SU-DHL-6 (cell line): ENCODE results near the gene PROCR.

Experiments used
- EZH2phosphoT487 ChIP-seq: fragments of 200-600 bp; sonication (generic), shearing (Covaris generic); conservative IDR thresholded peaks from 2 replicates; pipeline ENCODE4 v1.6.1; 2018; ENCODE audit warnings: mild to moderate bottlenecking, antibody characterized with exemption, low read length, moderate library complexity, mixed read lengths
- TF ChIP-seq, protein P1 (sequence below): fragments of 200-600 bp; sonication (generic); IDR thresholded peaks from one replicate; pipeline ENCODE4 v1.5.1; 2017; ENCODE audit warnings: antibody characterized with exemption, mild to moderate bottlenecking, low read length, moderate library complexity; ENCODE audit not compliant: insufficient read depth, poor library complexity, severe bottlenecking

- TF ChIP-seq, protein P1, sequence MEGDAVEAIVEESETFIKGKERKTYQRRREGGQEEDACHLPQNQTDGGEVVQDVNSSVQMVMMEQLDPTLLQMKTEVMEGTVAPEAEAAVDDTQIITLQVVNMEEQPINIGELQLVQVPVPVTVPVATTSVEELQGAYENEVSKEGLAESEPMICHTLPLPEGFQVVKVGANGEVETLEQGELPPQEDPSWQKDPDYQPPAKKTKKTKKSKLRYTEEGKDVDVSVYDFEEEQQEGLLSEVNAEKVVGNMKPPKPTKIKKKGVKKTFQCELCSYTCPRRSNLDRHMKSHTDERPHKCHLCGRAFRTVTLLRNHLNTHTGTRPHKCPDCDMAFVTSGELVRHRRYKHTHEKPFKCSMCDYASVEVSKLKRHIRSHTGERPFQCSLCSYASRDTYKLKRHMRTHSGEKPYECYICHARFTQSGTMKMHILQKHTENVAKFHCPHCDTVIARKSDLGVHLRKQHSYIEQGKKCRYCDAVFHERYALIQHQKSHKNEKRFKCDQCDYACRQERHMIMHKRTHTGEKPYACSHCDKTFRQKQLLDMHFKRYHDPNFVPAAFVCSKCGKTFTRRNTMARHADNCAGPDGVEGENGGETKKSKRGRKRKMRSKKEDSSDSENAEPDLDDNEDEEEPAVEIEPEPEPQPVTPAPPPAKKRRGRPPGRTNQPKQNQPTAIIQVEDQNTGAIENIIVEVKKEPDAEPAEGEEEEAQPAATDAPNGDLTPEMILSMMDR = no peak
- no peak for TF ChIP-seq EZH2phosphoT487
Observed at GRCh38 chr20:35122756-35123405, 49.0 kb upstream of the PROCR start.
